K562 (cell line): ENCODE data around the gene PRKAR2B. TPM values are rescaled to one million over a fixed set of nuclear protein-coding genes. Genes with fewer than 3 reads are reported as not detected.
A peak's percentile ranks its signal among the peaks of the same experiment; 100 is the strongest.

Experiments used
- BRD4 ChIP-seq: fragments of 200-600 bp; sonication (generic); IDR thresholded peaks from 2 replicates; pipeline ENCODE4 v1.6.1; 2017; ENCODE audit warnings: inconsistent platforms
- CCNT2 ChIP-seq: IDR thresholded peaks from 2 replicates; pipeline ENCODE4 v1.6.1; 2011; ENCODE audit warnings: borderline replicate concordance, low read depth, mild to moderate bottlenecking, moderate library complexity, mixed read lengths, low read length; ENCODE audit not compliant: insufficient read length; ENCODE audit errors: extremely low read depth
- ELK1 ChIP-seq: sonication (generic); formaldehyde crosslinking; IDR thresholded peaks from 2 replicates; pipeline ENCODE4 v1.8.1; 2022; ENCODE audit warnings: missing genetic modification reagents
- HOMEZ ChIP-seq: fragments of 250-450 bp; sonication (Bioruptor Pico); IDR thresholded peaks from 2 replicates; pipeline ENCODE4 v1.4.0; 2020; ENCODE audit warnings: mild to moderate bottlenecking, moderate library complexity
- ID3 ChIP-seq, 2 experiments: fragments of 250-450 bp in 1 of 2; fragments of 450-650 bp in 1 of 2; sonication (Bioruptor Pico) in 1 of 2; IDR thresholded peaks; 2 replicates each; pipeline versions ENCODE4 v1.6.1 to v1.8.0; 2016 to 2021; ENCODE audit warnings: mild to moderate bottlenecking in 2 of 2, moderate library complexity in 2 of 2, missing compliant biosample characterization in 1 of 2, missing genetic modification characterization in 1 of 2
- ILF3 ChIP-seq: fragments of 450-650 bp; IDR thresholded peaks from 2 replicates; pipeline ENCODE4 v1.6.1; 2018; ENCODE audit warnings: antibody characterized with exemption, mild to moderate bottlenecking, moderate library complexity, borderline replicate concordance
- PHF21A ChIP-seq: fragments of 450-650 bp; IDR thresholded peaks from 2 replicates; pipeline ENCODE4 v1.6.1; 2017; ENCODE audit warnings: low read depth, borderline replicate concordance
- PTTG1 ChIP-seq: fragments of 450-650 bp; IDR thresholded peaks from 2 replicates; pipeline ENCODE4 v1.6.1; 2016; ENCODE audit warnings: low read depth, mild to moderate bottlenecking, missing genetic modification characterization, missing compliant biosample characterization
- TBL1XR1 ChIP-seq, 2 experiments: IDR thresholded peaks; 2 replicates each; pipeline ENCODE4 v1.6.1; 2012; ENCODE audit warnings: improper control_type of control experiment in 2 of 2, low read length in 2 of 2, mild to moderate bottlenecking in 1 of 2
- ZNF561 ChIP-seq: fragments of 450-650 bp; formaldehyde crosslinking; conservative IDR thresholded peaks from 2 replicates; pipeline ENCODE4 v1.4.0; 2020; ENCODE audit warnings: mild to moderate bottlenecking, moderate library complexity
- ZNF609 ChIP-seq: sonication (generic); formaldehyde crosslinking; IDR thresholded peaks from 2 replicates; pipeline ENCODE4 v1.8.1; 2023; ENCODE audit warnings: missing genetic modification reagents, mild to moderate bottlenecking, borderline replicate concordance
- ZNF668 ChIP-seq: fragments of 250-450 bp; sonication (Bioruptor Pico); IDR thresholded peaks from 2 replicates; pipeline ENCODE4 v1.8.0; 2022; ENCODE audit warnings: mild to moderate bottlenecking, inconsistent platforms
- ZNF695 ChIP-seq: fragments of 450-650 bp; formaldehyde crosslinking; IDR thresholded peaks from 2 replicates; pipeline ENCODE4 v1.4.0; 2020; ENCODE audit warnings: mild to moderate bottlenecking, moderate library complexity
- ZNF740 ChIP-seq, 3 experiments: fragments of 200-800 bp in 1 of 3; sonication (Bioruptor generic) in 1 of 3; sonication (generic) in 1 of 3; formaldehyde crosslinking in 1 of 3; IDR thresholded peaks; 2 replicates each; pipeline versions ENCODE4 v1.6.1 to v1.8.0; 2016 to 2022; ENCODE audit warnings: mild to moderate bottlenecking in 2 of 3, missing compliant biosample characterization in 2 of 3, missing genetic modification characterization in 2 of 3, missing genetic modification reagents in 1 of 3
- ZNF830 ChIP-seq: fragments of 250-450 bp; sonication (Bioruptor Pico); IDR thresholded peaks from 2 replicates; pipeline ENCODE4 v1.5.0; 2021; ENCODE audit warnings: mild to moderate bottlenecking
- polyA plus RNA-seq, 8 experiments: library from polyadenylated mRNA; depleted of rRNA in 4 of 8; stranded (reverse) in 5 of 8; unstranded in 3 of 8; fragments of >200 nt; fragmentation: Nextera tagmentation in 2 of 8; fragmentation: Illumina TruSeq in 1 of 8; extraction: Ambion mirVana in 2 of 8; extraction: Trizol in 1 of 8; gene quantifications; 2 replicates each; pipeline versions ENCODE4 v1.2.1 to v1.2.3, GENCODE V29; 2011 to 2014; ENCODE audit warnings: inconsistent platforms in 1 of 8, missing spikeins in 1 of 8
- total RNA-seq, 7 experiments: library from RNA; depleted of rRNA in 6 of 7; stranded (reverse); fragments of >200 nt in 6 of 7; fragmentation: Illumina TruSeq in 2 of 7; extraction: Trizol in 2 of 7; gene quantifications; 2 replicates each; pipeline versions ENCODE4 v1.2.1 to v1.2.3, GENCODE V29; 2011 to 2021; ENCODE audit warnings: low replicate concordance in 1 of 7

The PRKAR2B gene
- total and polyA plus RNA-seq, 9 of the 15 experiments (the other 6 are each of a cell fraction or from before 2014, with no cell fraction given) = 59.0 to 173 (median 129) TPM

GRCh38 chr7:107169120-107170050, 124.9 kb downstream of the PRKAR2B start (continued):
- TF ChIP-seq TBL1XR1 (IDR thresholded peaks at IDR 0.05; ENCODE audit: low read length in 2 of 2) (peak; percentile 95), CCNT2 (peak; percentile 77), ZNF830 (CRISPR knock-in tag) (no peak), HOMEZ (CRISPR knock-in tag) (0 out of 2 replicates have a peak, but pooled peaks have one; percentile 76), BRD4 (peak; percentile 77; the same call in 1 of the 2 replicates), PTTG1 (tag) (no peak), PHF21A (peak; percentile 65; the same call in 1 of the 2 replicates), ZNF695 (CRISPR knock-in tag) (0 out of 2 replicates have a peak, but pooled peaks have one; percentile 15), ZNF609 (CRISPR knock-in tag) (0 out of 2 replicates have a peak, but pooled peaks have one; percentile 52), ELK1 (CRISPR knock-in tag) (no peak), ZNF561 (CRISPR knock-in tag) (no peak), ID3 (CRISPR knock-in tag; IDR thresholded peaks at IDR 0.05) (no peak), ID3 (tag; IDR thresholded peaks at IDR 0.05) (peak; percentile 79), ILF3 (no peak; the same call in 1 of the 2 replicates), ZNF668 (no peak), ZNF740 (CRISPR knock-in tag; IDR thresholded peaks at IDR 0.05) (0 out of 2 replicates have a peak, but pooled peaks have one; percentile 33), ZNF740 (tag; IDR thresholded peaks at IDR 0.05) (peak in 1 of 2 experiments; percentile 16; a peak in 1 of 4 replicates)
